GM12864 (cell line): ENCODE measurements around the gene MLNR.

ENCODE experiments used
- DNase-seq: peaks from one replicate; pipeline ENCODE4 v3.0.0-alpha.2; 2011; ENCODE audit warnings: low read depth
- H3K4me3 ChIP-seq: 2 replicates; pipeline ENCODE4 v1.5.1; 2011; ENCODE audit warnings: mild to moderate bottlenecking, low read depth, low read length, control low read depth
- CTCF ChIP-seq: IDR thresholded peaks from 2 replicates; pipeline ENCODE4 v1.5.1; 2011; ENCODE audit warnings: low read depth, mild to moderate bottlenecking, moderate library complexity, low read length, control low read depth, inconsistent platforms; ENCODE audit errors: missing control alignments

Gene MLNR

GRCh38 chr13:49241296-49241695 lies 21.2 kb downstream of the MLNR start:
- H3K4me3 ChIP-seq, result no peak overlapping the region
- no peak for DNase-seq
- TF ChIP-seq CTCF, result no peak

- TF ChIP-seq CTCF, result no peak
- no peak for DNase-seq
- H3K4me3 ChIP-seq, result no peak overlapping the region
Measured at GRCh38 chr13:49245101-49245500, 25.0 kb downstream of the MLNR start.

- peak overlapping the region; percentile 94 for H3K4me3 ChIP-seq
- DNase-seq, result no peak
- TF ChIP-seq CTCF, result no peak
Measured at GRCh38 chr13:49246850-49247642, 26.9 kb downstream of the MLNR start.

GRCh38 chr13:49247643-49248621 lies 27.8 kb downstream of the MLNR start, which contains the start of gene CDADC1:
TSS of gene CDADC1 (plus strand) at chr13:49247925. CDS start at chr13:49248038, 113 bp downstream.
- no peak for TF ChIP-seq CTCF
- DNase-seq, result peak; percentile 80
- H3K4me3 ChIP-seq, result peak within 1 kb of the TSS; percentile 94

GRCh38 chr13:49248622-49249002 lies 28.5 kb downstream of the MLNR start:
- TF ChIP-seq CTCF, result peak; percentile 30
- no peak for DNase-seq
- H3K4me3 ChIP-seq, result peak overlapping the region; percentile 94

GRCh38 chr13:49251326-49251725 lies 31.2 kb downstream of the MLNR start:
- H3K4me3 ChIP-seq, result no peak overlapping the region
- no peak for TF ChIP-seq CTCF
- no peak for DNase-seq
